Hematopoietic multipotent progenitor cell treated with erythropoietin and hydrocortisone succinate and interleukin-3 and kit ligand, for 6 days (in vitro differentiated cells): Measurements from ENCODE around the gene CLN5.
"Not testable (repeated sequence)": the region's sequence is repeated elsewhere in the genome, so short reads cannot be mapped to it uniquely, and the experiment has no call there.

Experiments used
- DNase-seq: peaks from one replicate; pipeline ENCODE4 v3.0.0-alpha.2; 2015

Gene CLN5

DNA sequence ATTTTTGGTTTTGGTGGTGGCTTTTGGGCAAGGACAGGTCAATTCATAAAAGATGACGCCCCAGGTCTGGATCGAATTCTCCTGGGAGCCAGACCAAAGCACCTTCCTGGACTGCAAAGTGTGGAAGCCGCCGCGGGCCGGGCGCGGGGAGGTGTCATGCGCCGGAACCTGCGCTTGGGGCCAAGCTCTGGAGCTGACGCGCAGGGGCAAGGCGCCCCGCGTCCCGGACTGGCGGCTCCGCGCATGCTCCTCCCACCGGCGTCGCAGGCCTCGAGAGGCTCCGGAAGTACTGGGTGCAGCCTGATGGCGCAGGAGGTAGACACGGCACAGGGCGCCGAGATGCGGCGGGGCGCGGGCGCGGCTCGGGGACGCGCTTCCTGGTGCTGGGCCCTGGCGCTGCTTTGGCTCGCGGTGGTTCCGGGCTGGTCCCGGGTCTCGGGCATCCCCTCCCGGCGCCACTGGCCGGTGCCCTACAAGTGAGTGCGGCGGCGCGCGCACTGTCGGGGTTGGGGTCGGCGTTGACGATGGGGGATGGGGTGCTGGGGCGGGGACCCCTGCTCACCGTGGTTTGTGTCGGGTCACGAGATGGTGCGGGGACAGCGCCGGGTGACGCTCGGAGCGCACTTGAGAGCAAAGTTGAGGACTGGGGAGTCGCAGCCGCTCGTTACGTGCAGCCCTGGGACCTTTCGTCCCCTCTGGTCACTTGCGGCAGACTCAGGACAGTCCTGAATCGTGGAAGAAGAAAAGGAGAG is at the start of gene CLN5:
Gene CLN5 (plus strand): TSS at position 286 of the 752 bp plus-strand sequence. CDS start 18 bp downstream, at position 304.
- DNase-seq, result peak; percentile 96

DNA sequence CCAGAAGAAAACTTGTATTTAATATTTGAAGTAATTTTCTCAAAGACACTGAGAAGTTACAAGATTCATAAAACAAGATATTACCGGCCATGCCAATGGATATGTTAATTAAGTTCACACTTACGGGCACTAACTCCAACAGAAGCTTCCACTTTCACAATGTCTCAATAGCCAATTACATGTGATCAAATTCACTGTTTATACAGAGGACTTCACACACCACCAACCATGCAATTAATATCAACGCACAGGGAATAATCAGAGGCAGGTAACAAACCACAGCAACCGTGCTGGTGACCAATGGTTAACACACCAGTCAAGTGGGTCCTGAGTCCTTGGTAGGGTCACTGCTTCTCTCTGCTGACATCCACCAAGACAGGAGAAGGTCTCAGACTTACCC is 49.5 kb upstream of the CLN5 start:
- no peak for DNase-seq

DNA sequence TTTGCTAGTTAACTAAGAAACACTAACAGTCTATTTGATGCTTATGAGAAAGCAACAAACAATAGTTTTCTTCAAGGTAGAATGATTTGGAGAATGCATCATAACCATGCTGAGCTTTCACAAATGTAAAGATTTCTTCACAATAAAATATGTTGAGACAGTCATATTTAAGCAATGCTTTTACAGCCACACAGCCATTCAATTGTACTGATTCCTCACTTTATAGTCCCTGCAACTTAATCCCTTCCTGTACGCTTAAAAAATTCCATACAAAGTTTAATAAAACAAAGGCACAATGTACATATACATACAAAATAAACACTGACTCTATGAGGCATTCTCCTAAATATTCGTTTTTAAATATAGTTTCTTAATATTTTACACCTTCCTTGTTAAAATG is 48.2 kb upstream of the CLN5 start:
- no peak for DNase-seq

DNA sequence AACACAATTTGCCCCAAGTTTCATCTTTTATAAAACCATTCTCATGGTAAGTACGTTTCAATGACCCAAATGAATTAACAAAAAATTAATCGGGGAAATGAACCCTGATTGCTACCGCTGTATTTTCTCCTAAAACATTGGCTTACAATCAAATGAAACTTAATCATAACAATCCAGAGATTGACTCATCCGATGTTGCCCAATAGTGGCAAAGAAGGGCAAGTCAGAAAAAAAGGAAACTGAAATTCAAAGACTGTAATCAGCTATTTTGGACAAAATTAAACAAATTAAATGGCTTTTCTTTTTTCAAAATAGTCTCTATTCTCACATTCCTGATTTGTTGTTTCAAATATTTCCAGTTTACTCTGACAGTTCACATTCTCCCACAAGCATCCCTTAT is 47.4 kb upstream of the CLN5 start:
- no peak for DNase-seq

DNA sequence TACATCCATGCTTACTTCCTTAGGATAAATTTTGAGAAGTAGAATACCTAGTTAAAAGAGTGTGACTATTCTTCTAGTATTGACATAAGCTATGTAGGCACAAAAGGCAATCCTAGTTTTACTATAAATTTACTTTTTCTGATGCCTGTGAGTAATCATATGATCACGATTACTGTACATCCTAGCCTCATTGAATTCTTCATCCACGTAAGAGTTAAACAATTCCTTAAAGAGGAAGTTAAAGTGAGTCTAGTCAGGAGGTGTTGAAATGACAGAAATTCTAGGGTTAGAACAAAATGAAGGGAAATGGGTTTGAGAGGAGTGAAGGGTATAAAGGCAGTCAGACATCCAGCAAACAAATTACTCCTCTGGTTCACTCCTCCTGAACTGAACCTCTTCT is 43.7 kb upstream of the CLN5 start, which contains the start of gene ACOD1:
Gene ACOD1 (plus strand): TSS at position 363 of the 400 bp plus-strand sequence. CDS start 48 bp downstream, outside the sequence.
- no peak for DNase-seq

DNA sequence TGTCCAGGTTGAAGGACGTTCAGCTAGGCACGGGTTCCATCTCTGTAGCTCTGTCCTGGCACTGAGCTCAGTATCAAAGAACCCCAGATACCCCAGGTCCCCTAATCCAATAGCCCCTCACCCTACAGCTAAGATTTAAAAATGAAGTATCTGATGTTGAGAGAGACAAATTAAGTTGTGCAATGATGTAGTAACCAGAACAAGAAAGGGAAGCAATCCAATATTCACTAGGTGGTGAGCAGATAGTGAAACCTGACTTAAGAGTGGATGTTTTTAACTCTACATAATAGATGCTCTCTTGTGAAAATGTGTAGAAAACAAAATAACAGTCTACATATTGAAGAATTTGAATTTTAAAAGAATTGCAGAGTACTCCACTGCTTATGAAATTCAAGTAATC is 41.8 kb upstream of the CLN5 start:
- DNase-seq, result no peak

DNA sequence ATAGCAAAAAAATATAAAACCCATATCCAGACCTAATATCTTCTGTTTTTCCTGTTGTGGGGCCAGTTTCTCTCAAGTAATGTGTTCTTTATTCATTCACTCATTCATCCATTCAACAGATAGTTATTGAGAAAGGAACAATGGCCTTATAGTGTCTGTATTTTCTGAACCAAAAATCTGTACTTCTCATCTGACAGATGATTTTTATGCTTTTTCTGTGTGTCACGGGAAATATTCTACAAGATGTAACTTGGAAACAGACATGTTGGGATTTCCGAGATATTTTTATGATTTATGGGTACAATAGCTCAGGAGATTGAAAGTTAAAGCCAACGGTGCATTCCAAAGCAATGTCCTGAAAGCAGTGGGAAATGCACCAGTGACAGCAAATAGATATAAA is 37.9 kb upstream of the CLN5 start:
- DNase-seq, result no peak

DNA sequence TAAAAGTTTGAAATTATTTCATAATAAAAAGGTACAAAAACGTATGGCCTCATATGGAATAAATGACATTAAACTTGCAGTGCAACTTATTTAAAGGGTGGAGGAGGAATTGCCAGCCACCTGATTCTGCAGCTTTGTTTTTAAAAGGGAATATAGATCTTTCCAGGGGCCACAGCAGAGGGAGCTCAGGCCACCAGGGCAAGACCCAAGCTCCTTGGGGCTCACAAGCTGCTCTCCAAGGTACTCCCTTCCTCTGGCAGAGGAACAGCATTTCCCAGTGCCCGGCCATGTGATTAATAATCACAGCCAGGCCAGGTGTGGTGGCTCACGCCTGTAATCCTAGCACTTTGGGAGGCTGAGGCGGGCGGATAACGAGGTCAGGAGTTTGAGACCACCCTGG is 37.3 kb upstream of the CLN5 start:
- DNase-seq, result no peak

DNA sequence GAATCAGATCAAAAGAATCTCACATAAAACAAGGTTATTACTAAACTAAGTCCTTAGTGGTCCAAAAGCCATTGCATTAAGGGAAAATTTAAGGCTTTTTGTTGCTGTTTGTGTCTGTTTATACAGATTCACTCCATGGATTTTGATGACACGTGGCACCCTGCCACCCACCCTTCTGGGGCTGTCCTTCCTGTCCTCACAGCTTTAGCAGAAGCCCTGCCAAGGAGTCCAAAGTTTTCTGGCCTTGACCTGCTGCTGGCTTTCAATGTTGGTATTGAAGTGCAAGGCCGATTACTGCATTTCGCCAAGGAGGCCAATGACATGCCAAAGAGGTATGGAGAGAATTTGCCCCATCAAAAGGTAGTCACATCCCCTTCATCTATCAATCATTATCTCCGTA is 36.7 kb upstream of the CLN5 start:
- DNase-seq, result no peak

DNA sequence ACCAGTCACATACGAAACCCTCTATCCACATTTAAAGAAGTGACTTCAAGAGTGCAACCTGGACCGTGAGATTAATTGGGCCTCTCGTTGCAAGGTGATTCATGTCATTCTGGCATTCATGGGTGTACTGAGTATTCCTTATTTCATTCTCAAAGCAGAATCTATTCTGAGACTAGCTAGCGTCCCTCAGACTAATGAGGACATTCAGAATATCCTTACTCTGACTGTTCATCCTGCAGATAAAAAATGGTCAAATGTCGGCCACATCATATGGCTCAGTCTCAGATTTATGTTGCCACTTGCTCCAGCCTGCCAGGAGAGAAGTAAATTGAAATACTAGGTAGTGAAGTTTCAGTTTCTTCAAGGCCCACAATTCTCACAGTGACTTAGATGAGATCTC is 36.2 kb upstream of the CLN5 start:
- no peak for DNase-seq

DNA sequence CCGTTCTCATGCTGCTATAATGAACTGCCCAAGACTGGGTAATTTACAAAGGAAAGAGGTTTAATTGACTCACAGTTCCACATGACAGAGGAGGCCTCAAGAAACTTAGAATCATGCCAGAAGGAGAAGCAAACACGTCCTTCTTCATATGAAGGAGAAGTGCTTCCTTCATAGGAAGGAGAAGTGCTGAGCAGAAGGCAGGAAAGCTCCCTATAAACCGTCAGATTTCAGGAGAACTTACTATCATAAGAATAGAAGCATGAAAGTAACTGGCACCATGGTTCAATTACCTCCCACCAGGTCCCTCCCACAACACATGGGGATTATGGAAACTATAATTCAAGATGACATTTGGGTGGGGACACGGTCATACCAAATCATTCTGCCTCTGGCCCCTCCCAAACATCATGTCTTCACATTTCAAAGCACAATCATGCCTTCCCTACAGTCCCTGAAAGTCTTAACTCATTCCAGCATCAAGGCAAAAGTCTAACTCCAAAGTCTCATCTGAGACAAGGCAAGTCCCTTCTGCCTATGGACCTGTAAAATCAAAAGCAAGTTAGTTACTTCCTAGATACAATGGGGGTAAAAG is 32.9 kb upstream of the CLN5 start:
- no peak for DNase-seq

DNA sequence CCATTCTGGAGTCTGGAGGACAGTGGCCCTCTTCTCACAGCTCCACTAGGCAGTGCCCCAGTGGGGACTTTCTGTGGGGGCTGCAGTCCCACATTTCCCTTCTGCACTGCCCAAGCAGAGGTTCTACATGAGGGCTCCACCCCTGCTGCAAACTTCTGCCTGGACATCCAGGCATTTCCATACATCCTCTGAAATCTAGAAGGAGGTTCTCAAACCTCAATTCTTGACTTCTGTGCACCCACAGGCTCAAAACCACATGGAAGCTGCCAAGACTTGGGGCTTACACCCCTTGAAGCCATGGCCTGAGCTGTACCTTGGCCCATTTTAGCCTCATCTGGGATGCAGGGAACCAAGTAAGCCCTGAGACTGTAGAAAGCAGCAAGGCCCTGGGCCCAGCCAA is 32.1 kb upstream of the CLN5 start:
- DNase-seq, result not testable (repeated sequence)

DNA sequence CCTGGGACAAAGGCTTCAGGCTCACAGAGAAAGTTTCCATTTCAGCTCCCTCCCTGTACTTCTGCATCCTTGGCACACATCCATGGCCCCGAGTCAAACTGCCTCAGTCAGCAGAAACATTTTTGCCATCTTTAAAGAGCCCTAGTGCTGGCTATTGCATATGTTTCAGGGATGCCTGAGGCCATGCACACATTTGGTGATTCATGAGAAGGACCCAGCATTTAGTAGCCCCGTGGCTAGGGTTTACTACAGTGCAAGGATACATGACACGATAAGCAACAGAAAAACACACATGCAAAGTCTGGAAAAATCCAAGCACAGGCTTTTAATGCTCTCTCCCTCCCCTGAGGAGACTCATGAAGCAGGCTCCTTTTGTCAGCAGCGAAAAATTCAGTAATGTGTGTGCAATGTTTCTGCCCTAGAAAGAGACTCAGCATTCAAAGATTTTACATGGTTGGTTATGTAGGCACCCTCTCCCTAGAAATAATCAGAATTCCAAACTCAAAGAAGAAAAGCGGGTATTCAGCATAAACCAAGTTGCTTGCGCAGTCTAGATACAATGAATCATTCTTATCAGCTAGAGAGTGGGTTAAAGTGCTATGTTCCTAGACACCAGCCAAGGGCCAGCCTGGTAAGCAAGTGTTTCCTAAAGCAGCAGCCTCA is 26.0 kb upstream of the CLN5 start:
- no peak for DNase-seq

DNA sequence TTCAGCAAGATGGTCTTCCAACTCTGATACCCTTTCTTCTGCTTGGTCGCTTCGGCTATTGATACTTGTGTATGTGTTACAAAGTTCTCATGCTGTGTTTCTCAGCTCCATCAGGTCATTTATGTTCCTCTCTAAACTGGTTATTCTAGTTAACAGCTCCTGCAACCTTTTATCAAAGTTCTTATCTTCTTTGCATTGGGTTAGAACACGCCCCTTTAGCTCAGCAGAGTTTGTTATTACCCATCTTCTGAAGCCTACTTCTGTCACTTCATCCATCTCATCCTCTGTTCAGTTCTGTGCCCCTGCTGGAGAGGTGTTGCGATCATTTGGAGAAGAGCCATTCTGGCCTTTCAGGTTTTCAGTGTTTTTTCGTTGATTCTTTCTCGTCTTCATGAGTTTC is 24.9 kb upstream of the CLN5 start:
- DNase-seq, result no peak

DNA sequence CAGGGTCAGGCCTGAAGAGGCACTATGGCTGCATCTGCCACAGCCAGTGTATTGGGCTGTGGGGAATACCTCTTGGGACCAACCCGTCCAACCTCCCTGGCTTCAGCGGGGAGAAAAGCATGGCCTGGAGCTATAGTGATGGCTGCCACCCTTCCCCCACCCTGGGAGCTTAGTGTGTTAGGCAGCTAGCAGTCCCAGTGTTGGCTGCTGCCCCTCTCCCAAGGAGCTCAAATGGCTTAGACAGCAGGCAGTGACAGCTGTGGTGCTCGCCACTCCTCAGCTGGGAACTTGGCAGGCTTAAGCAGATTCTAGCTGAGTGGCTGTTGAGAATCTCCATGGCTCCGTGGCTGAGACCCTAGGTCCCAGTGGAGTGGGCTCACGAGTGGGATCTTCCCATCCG is 23.8 kb upstream of the CLN5 start:
- DNase-seq, result no peak

DNA sequence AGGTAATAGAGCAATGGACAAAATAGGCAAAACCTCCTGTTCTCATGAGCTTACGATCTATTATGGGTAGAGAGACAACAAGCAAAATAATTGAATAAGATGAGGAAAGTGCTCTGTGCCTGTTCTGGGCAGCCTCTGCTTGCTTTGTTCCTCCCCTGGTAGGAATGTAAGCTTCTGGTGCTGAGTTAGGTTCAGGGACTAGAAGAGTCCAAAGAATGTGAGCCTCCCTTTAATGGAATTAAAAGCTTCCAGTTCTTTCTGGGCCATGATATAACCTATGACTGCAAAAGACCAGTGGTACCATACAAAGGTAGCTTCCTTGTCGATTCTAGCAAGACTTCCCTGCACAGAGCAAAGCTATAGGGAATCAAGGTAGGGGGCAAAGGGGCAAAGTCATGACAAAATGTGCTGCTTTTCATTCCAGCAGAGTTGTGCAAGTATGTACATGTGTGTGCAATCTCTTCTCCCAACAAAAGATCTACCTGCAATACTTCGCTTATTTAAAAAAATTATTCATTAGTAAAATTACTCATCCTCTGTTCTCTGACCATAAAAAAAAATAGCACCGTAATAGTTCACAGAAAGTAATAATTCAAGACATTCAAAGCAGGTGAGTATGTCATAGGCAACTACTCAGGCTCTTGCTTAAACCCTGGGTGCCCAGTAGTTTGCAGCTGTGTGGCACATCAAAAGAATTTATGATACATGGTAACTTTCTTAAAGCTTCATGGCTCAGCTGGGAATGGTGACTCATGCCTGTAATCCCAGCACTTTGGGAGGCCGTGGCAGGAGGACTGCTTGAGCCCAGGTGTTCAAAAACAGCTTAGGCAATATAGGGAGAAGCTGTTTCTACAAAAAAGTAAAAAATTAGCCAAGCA is 22.2 kb upstream of the CLN5 start:
- DNase-seq, result no peak

DNA sequence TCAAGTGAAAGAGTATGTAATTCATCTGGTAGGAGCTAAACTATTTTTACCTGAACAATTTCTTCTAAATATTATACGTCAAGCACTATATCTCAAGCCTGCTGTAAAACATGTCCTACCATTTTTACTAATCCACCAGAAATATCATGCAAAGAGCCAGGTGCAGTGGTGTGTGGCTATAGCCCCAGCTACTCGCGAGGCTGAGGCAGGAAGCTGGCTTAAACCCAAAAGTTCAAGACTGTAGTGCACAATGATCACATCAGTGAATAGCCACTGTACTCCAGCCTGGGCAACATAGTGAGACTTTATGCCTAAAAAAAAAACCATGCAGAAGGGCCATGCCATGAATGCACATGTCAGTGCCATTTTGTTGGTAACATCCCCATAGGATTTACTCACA is 20.7 kb upstream of the CLN5 start:
- peak; percentile 10 for DNase-seq

DNA sequence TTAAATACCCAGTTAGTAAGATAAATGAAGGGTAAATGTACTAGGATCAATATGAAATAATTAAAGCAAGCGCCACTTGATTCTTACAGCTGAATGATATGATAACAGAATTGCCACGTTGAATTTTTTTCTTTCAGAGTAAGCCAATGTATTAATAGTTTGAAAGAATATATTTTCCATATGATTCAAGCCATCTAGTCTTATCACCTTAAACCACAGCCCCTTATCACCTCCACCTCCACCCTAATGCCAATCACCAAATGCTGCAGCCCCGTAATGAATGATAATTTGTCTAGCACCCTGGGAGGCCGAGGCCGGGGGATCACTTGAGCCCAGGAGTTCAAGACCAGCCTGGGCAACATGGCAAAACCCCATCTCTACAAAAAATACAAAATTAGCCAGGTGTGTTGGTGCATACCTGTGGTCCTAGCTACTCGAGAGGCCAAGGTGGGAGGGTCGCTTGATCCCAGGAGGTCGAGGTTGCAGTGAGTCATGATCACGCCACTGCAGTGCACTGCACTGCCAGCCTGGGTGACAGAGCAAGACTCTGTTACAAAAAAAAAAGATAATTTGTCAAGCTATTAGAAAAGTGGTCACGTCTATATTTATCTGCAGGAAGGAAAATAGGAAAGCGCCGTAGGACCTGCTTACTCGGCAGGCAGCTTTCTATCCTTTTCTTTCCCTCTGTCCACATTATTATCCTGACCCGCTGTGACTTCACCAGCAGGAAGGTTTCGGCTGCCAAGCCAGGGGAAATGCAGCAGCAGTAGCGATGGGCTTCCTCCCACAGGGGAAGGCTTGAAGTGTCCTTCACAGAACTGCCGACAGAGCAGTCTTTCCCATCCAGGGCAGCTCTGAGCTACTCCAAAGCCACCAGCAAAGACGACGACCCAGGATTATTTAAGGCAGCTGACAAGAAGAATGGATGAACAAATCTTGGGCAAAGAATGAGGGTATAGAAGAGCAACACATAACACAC is 19.7 kb upstream of the CLN5 start:
- DNase-seq, result peak; percentile 53

DNA sequence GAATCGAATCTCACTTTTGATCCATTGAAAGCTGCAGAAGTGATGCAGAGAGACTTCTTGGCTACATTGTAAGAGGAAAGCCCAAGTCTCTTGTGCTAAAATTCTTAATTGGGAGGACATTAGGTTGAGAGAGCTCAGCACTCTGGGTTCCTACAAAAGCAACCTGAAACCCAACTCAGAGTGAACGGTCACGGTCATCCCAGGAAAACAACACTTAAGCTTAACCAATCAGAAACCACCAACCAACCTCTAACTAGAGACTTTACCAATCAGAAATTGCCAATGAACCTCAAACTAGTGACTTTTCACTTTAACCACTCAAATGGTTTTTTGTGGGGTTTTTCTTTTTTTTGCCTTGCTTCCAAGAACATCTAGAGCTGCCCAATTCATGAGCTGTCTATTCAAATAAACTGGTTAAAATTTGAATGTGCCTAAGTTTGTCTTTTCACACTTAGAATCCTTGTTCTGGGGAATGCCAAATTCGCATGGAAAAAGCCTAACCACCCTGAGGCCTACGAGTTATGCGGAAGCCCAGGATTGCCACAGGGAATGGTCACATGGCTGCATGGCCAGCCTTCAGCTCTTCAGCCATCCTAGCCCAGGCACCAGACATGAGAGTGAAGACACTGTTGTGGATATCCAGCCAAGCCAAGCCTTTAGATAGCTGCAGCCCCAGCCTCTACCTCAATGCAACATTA is 17.8 kb upstream of the CLN5 start:
- DNase-seq, result no peak

DNA sequence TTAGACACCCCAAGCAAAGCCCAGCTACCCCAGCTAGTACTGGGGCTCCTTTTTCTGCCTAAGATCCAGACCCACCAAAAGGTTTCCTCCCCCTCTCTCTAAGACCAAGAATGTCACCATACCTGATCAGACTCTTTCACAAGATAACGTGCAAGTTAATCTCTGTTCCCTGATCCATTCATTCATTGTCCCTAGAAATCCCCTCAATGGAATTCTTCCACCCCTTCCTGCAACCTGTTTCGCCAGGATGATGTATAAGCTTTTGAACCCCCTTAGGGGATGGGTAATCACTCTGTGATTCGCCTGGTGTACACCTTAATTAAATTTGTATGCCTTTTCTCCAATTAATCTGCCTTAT is 17.3 kb upstream of the CLN5 start:
- DNase-seq, result no peak

DNA sequence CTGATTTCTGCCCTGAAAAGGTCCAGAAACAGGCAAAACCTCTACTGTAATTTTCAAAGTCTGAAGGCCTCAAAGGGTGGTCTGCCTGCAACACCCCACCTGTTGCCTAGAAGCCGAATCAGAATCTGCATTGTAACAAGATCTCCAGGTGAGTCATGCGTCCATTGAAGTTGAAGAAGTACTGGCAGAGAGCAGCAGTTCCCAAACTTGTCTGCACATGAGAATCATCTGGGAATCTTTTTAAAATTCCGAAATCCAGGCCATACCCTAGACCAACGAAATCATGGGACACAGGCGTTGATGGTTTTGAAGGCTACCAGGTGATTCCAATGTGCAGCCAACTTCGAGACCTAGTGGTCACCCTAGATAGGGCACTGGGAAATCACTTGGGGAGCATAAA is 16.0 kb upstream of the CLN5 start:
- no peak for DNase-seq
